ENCODE results near the gene ADIPOR2.

GRCh38 chr12:1830981-1831963, 140.4 kb downstream of the ADIPOR2 start:
- TF ChIP-seq CTCF (IDR thresholded peaks at IDR 0.05) (no peak), POLR2A (IDR thresholded peaks at IDR 0.05) (no peak)

Measured in testis (tissue), 2 donors.